Activated CD4-positive, alpha-beta T cell treated with anti-CD3 and anti-CD28 coated beads for 1 hour (primary cell): ENCODE data around the gene CNN2.

ENCODE experiments used
- DNase-seq: peaks from one replicate; pipeline ENCODE4 v3.0.0-alpha.2; 2020

CNN2 gene

GRCh38 chr19:1068009-1069001 lies 41.9 kb downstream of the CNN2 start:
- DNase-seq = peak; percentile 56

GRCh38 chr19:1069009-1069779 lies 42.8 kb downstream of the CNN2 start:
- DNase-seq = peak; percentile 49

GRCh38 chr19:1070576-1070930 lies 44.1 kb downstream of the CNN2 start:
- DNase-seq = no peak

GRCh38 chr19:1070931-1071791 lies 44.8 kb downstream of the CNN2 start:
- DNase-seq = no peak

- DNase-seq = no peak
These were observed 46.1 kb downstream of the CNN2 start for GRCh38 chr19:1072371-1073015.

GRCh38 chr19:1073063-1073955 lies 46.9 kb downstream of the CNN2 start:
- no peak for DNase-seq

GRCh38 chr19:1073956-1074517 lies 47.6 kb downstream of the CNN2 start:
- no peak for DNase-seq

- peak; percentile 93 for DNase-seq
These were observed 48.3 kb downstream of the CNN2 start for GRCh38 chr19:1074544-1075283.

- no peak for DNase-seq
These were observed 49.6 kb downstream of the CNN2 start for GRCh38 chr19:1076046-1076386.

GRCh38 chr19:1076951-1077350 lies 50.5 kb downstream of the CNN2 start:
- DNase-seq = peak; percentile 90

GRCh38 chr19:1079566-1080111 lies 53.2 kb downstream of the CNN2 start:
- DNase-seq = no peak

- no peak for DNase-seq
These were observed 54.2 kb downstream of the CNN2 start for GRCh38 chr19:1080360-1081161.

- DNase-seq = no peak
These were observed 55.1 kb downstream of the CNN2 start for GRCh38 chr19:1081301-1082164.

- peak; percentile 71 for DNase-seq
These were observed 55.9 kb downstream of the CNN2 start for GRCh38 chr19:1082165-1082927.

GRCh38 chr19:1082928-1083816 lies 56.8 kb downstream of the CNN2 start:
- DNase-seq = no peak
